DND-41 (cell line): ENCODE measurements around the gene DUSP7.

ENCODE experiments used
- CTCF ChIP-seq: IDR thresholded peaks from 2 replicates; pipeline ENCODE4 v1.5.1; 2012; ENCODE audit warnings: borderline replicate concordance, low read length, moderate library complexity, mild to moderate bottlenecking; ENCODE audit not compliant: poor library complexity, severe bottlenecking; ENCODE audit errors: extremely low read depth
- EZH2 ChIP-seq: IDR thresholded peaks from 3 replicates; pipeline ENCODE4 v1.6.1; 2012; ENCODE audit warnings: borderline replicate concordance, low read depth, mild to moderate bottlenecking, moderate library complexity, low read length, inconsistent platforms; ENCODE audit not compliant: severe bottlenecking

DNA sequence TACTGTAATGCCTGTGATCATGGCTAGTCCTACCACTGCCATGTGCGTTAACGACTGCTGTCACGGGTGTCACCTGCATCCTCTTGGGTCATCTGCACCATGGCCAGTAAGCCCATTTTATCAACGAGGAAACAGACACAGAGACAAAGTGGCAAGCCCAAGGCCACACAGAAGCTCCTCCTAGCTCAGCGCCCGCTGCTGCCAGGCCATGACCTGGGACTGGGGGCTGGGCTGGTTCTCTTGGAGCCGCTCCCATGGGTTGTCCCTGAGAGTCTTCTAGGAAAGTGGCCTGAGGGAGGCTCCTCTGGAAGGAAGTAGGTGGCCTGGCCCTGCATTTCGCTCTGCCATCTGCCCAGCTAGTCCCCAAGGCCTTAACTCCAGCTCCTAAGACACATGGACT lies 4.9 kb downstream of the DUSP7 start:
- TF ChIP-seq CTCF (no peak), EZH2 (no peak)
